Right ventricle myocardium inferior (tissue), 1 donor: ENCODE measurements around the gene NLN. TPM values are rescaled to one million over a fixed set of nuclear protein-coding genes. Genes with fewer than 3 reads are reported as not detected.
"Not testable (repeated sequence)": the region's sequence is repeated elsewhere in the genome, so short reads cannot be mapped to it uniquely, and the experiment has no call there.

Experiments
- ATAC-seq: fragments of 200-7000 bp; cut with Tn5 transposase; one replicate; pipeline ENCODE4 v1.9.1; 2020; ENCODE audit warnings: mild to moderate bottlenecking, moderate library complexity
- DNase-seq: peaks from one replicate; pipeline ENCODE4 v3.0.0; 2021; ENCODE audit errors: missing footprints
- intact Hi-C: fragments of 100-400 bp; cut with DNase I; formaldehyde crosslinking; loops from one replicate; pipeline ENCODE4 v1.11.0; 2022
- total RNA-seq: library from RNA; stranded (reverse); fragmentation: NEBNext Ultra II Directional; extraction: Animal tissue kit (Norgen Biotek cat#: 25700); gene quantifications from one replicate; pipeline ENCODE4 v1.2.1, GENCODE V29; 2021
- donor health status: DM: no; HTN: yes; CAD: no; lungs with severe emphysema.

Gene NLN
- total RNA-seq, 1 donor from 2014 or later: 16.5 TPM

DNA sequence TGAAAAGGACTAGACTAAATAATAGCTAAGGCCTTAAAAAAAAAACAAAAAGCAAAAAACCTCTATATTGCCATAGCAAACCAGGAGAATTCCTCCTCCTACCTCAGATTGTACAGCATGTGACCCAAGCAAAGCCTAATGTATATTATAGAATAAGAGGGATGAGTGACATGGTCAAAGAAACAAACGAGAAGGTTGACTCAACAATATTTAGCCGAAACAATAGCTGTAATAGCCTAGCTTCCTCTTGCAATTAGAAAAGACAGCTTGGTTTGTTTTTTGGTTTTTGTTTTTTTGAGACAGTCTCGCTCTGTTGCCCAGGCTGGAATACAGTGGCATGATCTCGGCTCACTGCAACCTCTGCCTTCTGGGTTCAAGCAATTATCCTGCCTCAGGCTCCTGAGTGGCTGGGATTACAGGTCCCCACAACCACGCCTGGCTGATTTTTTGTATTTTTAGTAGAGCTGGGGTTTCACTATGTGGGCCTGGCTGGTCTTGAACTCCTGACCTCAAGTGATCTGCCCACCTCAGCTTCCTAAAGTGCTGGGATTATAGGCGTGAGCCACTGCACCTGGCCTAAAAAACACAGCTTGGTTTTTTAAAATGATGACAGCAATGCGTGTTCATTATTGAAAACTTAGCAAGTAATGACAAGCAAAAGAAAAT, 5.6 kb downstream of the NLN start:
- ATAC-seq (no peak), DNase-seq (no peak)
- intact Hi-C loops: no loop called here

- DNase-seq (no peak), ATAC-seq (no peak)
- intact Hi-C loops: no loop called here
Measured at GRCh38 chr5:65728218-65728617, 6.2 kb downstream of the NLN start.

- ATAC-seq (no peak), DNase-seq (no peak)
- intact Hi-C loops: no loop called here
Measured at GRCh38 chr5:65730910-65731309, 8.9 kb downstream of the NLN start.

DNA sequence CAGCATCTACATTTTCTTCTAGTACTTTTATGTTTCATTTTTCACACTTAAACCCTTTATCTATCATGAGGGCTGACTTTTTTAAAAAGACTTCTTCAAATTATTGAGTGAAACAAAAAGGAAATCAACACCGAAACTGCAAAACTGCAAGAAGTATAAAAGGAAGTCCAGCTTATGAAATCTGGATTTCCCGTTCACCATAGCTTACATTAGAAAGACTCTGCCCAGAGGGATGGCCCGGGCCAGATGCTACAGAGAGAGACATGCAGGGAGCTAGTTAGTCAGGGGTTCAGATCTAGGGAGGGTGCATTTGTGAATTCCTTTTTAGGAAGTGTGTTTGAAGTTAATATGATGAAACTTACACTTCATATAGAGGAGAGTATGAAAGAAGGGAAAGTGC, 10.0 kb downstream of the NLN start:
- ATAC-seq (peak; percentile 67), DNase-seq (peak; percentile 81)
- intact Hi-C loops: not testable (repeated sequence)

DNA sequence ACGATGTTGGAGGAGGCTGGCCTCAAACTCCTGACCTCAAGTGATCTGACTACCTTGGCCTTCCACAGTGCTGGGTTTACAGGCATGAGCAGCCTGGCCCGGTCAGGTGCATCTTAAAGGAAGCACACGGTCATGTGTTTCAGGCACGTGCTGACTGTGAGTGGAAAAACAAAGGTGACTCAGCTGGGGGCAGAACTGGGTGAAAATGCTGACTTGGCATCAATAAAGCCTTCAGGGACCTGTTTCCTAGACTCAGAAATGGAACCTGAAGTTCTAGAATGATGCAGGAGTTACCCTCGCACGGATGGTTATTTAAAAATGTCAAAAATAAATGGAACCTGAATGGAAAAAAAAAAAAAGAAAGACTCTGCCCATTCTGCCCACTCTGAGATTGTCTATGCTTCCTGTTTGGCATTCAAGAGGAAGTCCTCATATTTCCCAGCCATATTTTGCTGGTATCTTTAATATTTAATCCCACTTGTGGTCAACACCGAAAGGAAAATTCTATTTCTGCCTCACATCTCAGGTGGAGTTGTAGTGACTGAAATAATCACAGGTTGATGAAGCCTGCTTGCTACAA, 12.3 kb downstream of the NLN start:
- ATAC-seq, intact Hi-C loops, DNase-seq: not testable (repeated sequence)

GRCh38 chr5:65734921-65735320, 12.9 kb downstream of the NLN start:
- intact Hi-C loops: no loop called here
- DNase-seq (no peak), ATAC-seq (no peak)

DNA sequence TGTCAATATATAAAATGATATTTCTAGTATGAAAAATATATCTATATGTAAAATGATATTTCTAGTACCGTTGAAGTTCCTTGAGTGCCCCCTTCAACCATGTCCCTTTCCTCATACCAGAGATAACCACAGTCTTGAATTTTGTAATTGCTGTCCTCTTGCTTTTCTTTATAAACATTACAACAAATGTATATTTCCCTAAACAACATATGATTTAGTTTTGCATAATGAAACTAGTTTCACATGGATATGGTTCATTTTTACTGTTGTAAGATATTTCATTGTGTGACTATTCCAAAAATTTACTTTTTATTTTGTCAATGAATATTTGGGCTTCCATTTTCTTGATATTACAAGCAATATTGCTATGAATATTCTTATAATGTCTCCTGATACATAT, 14.0 kb downstream of the NLN start:
- intact Hi-C loops: no loop called here
- ATAC-seq: no peak

GRCh38 chr5:65737842-65738241, 15.8 kb downstream of the NLN start:
- intact Hi-C loops: no loop called here
- ATAC-seq: no peak
- DNase-seq: no peak

More for the DNA sequence above, 14.0 kb downstream of the NLN start:
- DNase-seq: no peak

DNA sequence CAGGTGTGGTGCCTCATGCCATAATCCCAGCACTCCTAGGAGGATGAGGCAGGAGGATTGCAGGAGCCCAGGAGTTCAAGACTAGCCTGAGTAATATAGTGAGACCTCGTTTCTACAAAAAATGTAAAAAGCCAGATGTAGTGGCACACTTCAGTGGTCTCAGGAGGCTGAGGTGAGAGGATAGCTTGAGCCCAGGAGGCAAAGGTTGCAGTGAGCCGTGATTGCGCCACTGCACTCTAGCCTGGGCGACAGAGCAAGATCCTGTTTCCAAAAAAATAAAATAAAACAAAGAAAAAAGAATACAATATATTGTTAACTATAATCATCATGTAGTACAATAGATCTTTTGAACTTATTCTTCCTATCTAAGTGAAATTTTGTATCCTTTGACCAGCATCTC, 16.3 kb downstream of the NLN start:
- intact Hi-C loops: no loop called here

GRCh38 chr5:65739162-65739561, 17.2 kb downstream of the NLN start:
- no peak for ATAC-seq
- no peak for DNase-seq
- intact Hi-C loops: no loop called here

More for the DNA sequence above, 16.3 kb downstream of the NLN start:
- no peak for DNase-seq
- no peak for ATAC-seq

GRCh38 chr5:65742565-65743231, 20.7 kb downstream of the NLN start:
- intact Hi-C loops: no loop called here
- DNase-seq (no peak), ATAC-seq (no peak)

- DNase-seq (no peak), ATAC-seq (no peak)
- intact Hi-C loops: no loop called here
Measured at GRCh38 chr5:65749221-65749844, 27.3 kb downstream of the NLN start.

GRCh38 chr5:65749956-65750355, 28.0 kb downstream of the NLN start:
- ATAC-seq (no peak), DNase-seq (no peak)
- intact Hi-C loops: no loop called here

DNA sequence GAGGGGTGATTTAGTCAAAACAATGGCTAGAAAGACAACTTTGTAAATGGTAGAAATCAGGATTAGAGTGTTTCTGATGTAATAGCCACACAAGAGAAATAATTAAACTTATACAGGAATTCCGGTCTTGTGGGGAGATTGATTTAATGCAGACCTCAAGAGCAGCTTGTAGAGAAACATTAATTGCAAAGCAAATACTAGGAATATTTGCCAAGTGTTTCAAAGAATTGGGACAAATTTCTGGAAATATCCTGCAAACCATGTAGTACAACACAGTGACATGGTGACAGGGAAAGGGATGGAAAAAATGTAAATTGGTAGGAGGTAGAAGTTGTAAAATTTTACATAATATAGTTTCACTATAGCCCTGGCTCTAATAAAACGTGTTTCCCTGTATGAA, 28.9 kb downstream of the NLN start:
- DNase-seq (no peak), ATAC-seq (no peak)
- intact Hi-C loops: no loop called here

DNA sequence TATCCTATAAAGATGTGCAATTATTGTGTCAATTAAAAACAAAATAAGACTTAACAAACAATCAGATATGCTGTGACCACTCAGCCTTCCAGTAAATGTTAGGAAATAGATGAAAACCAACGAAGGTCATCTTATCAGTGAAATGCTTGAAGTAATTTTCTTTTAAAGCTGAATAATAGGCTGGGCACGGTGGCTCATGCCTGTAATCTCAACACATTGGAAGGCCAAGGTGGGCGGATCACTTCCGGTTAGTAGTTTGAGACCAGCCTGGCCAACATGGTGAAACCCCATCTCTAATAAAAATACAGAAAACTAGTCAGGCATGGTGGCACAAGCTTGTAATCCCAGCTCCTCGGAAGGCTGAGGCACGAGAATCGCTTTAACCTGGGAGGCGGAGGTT, 31.2 kb downstream of the NLN start:
- intact Hi-C loops: no loop called here
- no peak for ATAC-seq
- peak; percentile 57 for DNase-seq

GRCh38 chr5:65758546-65759144, 36.6 kb downstream of the NLN start:
- intact Hi-C loops: no loop called here
- DNase-seq (no peak), ATAC-seq (no peak)

- DNase-seq (no peak), ATAC-seq (peak; percentile 79)
- intact Hi-C loops: loop anchor here (10.0 kb wide), 1 partner anchor 384 kb away; the partner anchor contains the start of gene SREK1
Measured at GRCh38 chr5:65760504-65761275, 38.7 kb downstream of the NLN start.

DNA sequence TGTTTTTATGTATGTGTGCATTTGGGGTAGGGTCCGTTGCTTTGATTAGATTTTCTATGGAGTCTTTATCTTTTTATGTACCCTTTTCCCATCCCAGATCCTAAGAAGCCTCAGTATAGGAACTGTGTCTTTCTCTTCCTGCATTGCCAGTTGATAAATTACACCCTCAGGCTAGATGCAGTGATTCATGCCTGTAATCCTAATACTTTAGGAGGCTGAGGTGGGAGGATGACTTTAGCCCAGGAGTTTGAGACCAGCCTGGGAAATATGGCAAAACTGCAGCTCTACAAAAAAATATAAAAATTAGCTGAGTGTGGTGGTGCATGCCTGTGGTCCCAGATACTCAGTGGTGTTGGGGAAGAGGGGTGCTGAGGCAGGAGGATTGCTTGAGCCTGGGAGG, 40.2 kb downstream of the NLN start:
- intact Hi-C loops: loop anchor here (10.0 kb wide), 1 partner anchor 383 kb away; the partner anchor contains the start of gene SREK1
- DNase-seq (no peak), ATAC-seq (no peak)

- ATAC-seq: no peak
- intact Hi-C loops: loop anchor here (10.0 kb wide), 1 partner anchor 379 kb away; the partner anchor contains the start of gene SREK1
- no peak for DNase-seq
Measured at GRCh38 chr5:65765582-65765981, 43.6 kb downstream of the NLN start.
